ENCODE measurements around the gene STMN1. TPM values are rescaled to one million over a fixed set of nuclear protein-coding genes. Genes with fewer than 3 reads are reported as not detected.

STMN1 gene
- total and polyA plus RNA-seq, 9 of the 15 experiments (the other 6 are each of a cell fraction or from before 2014, with no cell fraction given) = 269 to 2,153 (median 595) TPM

- FAIRE-seq (peak; percentile 80), ATAC-seq (peak; percentile 54), DNase-seq (ENCODE audit: extremely low read depth in 1 of 4, low spot score in 3 of 4) (peak; percentile 57 to 69 (median 64))
- BruUV-seq (replicated peaks) = no TSS peak
- ChIA-PET CTCF (ENCODE audit: low intra/inter-chr PET ratio) (no interaction called here), POLR2A (interaction anchor here (0.6 to 1.6 kb wide), 11 partner anchors 8 to 641 kb away, joined by 3 to 6 read pairs (median 4); no protein-coding TSS in a partner anchor)
- no peaks in the 10 kb centered on the region for H3K27me3 ChIP-seq (ENCODE audit: control insufficient read depth in 2 of 2, insufficient read depth in 2 of 2, low read length in 2 of 2)
- peak overlapping the region in 1 of 2 experiments; percentile 54; a peak in 1 of 4 replicates for H3K9ac ChIP-seq (ENCODE audit: insufficient read depth in 1 of 2, low read depth in 2 of 2, low read length in 2 of 2)
- no peaks in the 10 kb centered on the region for H3K9me1 ChIP-seq (ENCODE audit: control insufficient read depth, insufficient read depth, low read length)
- peaks cover 34 to 36% of the 10 kb centered on the region in 2 experiments for H3K4me1 ChIP-seq (replicated peaks in 1 of 2; ENCODE audit: control insufficient read depth in 2 of 2, insufficient read depth in 2 of 2, low read length in 2 of 2)
- H3K79me2 ChIP-seq (ENCODE audit: control insufficient read depth, insufficient read depth, low read length) = peaks cover 10% of the 10 kb centered on the region; the same call in 2 of the 3 replicates
- in situ Hi-C loops (cut with MboI) = no loop called here
- no peaks in the 10 kb centered on the region for H4K20me1 ChIP-seq (replicated peaks; ENCODE audit: control insufficient read depth, insufficient read depth, low read length)
- no peak overlapping the region for H2AFZ ChIP-seq (ENCODE audit: low read depth, low read length)
- WGBS (ENCODE audit: insufficient coverage, low coverage, missing lambda C conversion rate) = 36% methylated on average over 6 of the region's 6 CpGs
- intact Hi-C loops (cut with micrococcal nuclease) = no loop called here
- H3K4me2 ChIP-seq (ENCODE audit: insufficient read depth, low read length) = no peak overlapping the region; the same call in 1 of the 2 replicates
- no peak overlapping the region for H3K27ac ChIP-seq (ENCODE audit: extremely low read depth, low read depth, low read length)
- H3K9me3 ChIP-seq (replicated peaks; ENCODE audit: control insufficient read depth, insufficient read depth, low read depth, low read length) = no peaks in the 10 kb centered on the region
- H3K4me3 ChIP-seq = no peak overlapping the region
- H3K36me3 ChIP-seq (ENCODE audit: control insufficient read depth, insufficient read depth, low read length) = no peaks in the 10 kb centered on the region
- TF ChIP-seq ZNF175 (CRISPR knock-in tag; IDR thresholded peaks at IDR 0.05; ENCODE audit: low read depth) (no peak), MBD2 (IDR thresholded peaks at IDR 0.05; ENCODE audit: borderline replicate concordance, low read depth) (no peak), CHAMP1 (IDR thresholded peaks at IDR 0.05) (no peak), CREBBP (IDR thresholded peaks at IDR 0.05; ENCODE audit: low read depth, low read length) (no peak), ZNF551 (CRISPR knock-in tag; IDR thresholded peaks at IDR 0.05) (no peak), ZNF408 (CRISPR knock-in tag; IDR thresholded peaks at IDR 0.05; ENCODE audit: low read depth) (no peak), ATF3 (IDR thresholded peaks at IDR 0.05) (0 out of 2 replicates have a peak, but pooled peaks have one; percentile 6), ATF3 (CRISPR knock-in tag; conservative IDR thresholded peaks at IDR 0.05) (no peak), DNMT1 (IDR thresholded peaks at IDR 0.05) (no peak), CBX3 (IDR thresholded peaks at IDR 0.05; ENCODE audit: borderline replicate concordance in 1 of 2, low read length in 2 of 2) (no peak), CUX1 (CRISPR knock-in tag; IDR thresholded peaks at IDR 0.05) (no peak)
Observed at GRCh38 chr1:25869909-25870606, 36.2 kb downstream of the STMN1 start.
